Measurements from ENCODE around the gene SCAI.

SCAI gene

GRCh38 chr9:124980431-124980830 lies 162.9 kb downstream of the SCAI start:
- no peak for TF ChIP-seq FOXM1 (IDR thresholded peaks at IDR 0.05; ENCODE audit: borderline replicate concordance, low read depth)
- no peak for TF ChIP-seq EP300 (IDR thresholded peaks at IDR 0.05; ENCODE audit: borderline replicate concordance)
- no peak for TF ChIP-seq CEBPB (IDR thresholded peaks at IDR 0.05)

- TF ChIP-seq TCF12 (IDR thresholded peaks at IDR 0.05; ENCODE audit: low read depth), result no peak
- TF ChIP-seq CREB1 (IDR thresholded peaks at IDR 0.05; ENCODE audit: low read depth), result no peak
- TF ChIP-seq YY1 (IDR thresholded peaks at IDR 0.05; ENCODE audit: low read depth), result no peak
- TF ChIP-seq ZBTB7A (IDR thresholded peaks at IDR 0.05; ENCODE audit: low read depth), result no peak
- TF ChIP-seq RAD21 (IDR thresholded peaks at IDR 0.05; ENCODE audit: low read depth), result no peak
These were observed 168.2 kb downstream of the SCAI start for GRCh38 chr9:124975131-124975530.

- TF ChIP-seq USF1 (IDR thresholded peaks at IDR 0.05) (no peak), ZBTB7A (IDR thresholded peaks at IDR 0.05; ENCODE audit: low read depth) (no peak), TEAD4 (IDR thresholded peaks at IDR 0.05) (no peak), FOXM1 (IDR thresholded peaks at IDR 0.05; ENCODE audit: borderline replicate concordance, low read depth) (no peak), EGR1 (IDR thresholded peaks at IDR 0.05) (no peak), CEBPB (IDR thresholded peaks at IDR 0.05) (no peak), TAF1 (IDR thresholded peaks at IDR 0.05; ENCODE audit: low read depth) (no peak), CREB1 (IDR thresholded peaks at IDR 0.05; ENCODE audit: low read depth) (no peak), RAD21 (IDR thresholded peaks at IDR 0.05; ENCODE audit: low read depth) (no peak), EP300 (IDR thresholded peaks at IDR 0.05; ENCODE audit: borderline replicate concordance) (no peak), TCF12 (IDR thresholded peaks at IDR 0.05; ENCODE audit: low read depth) (no peak), YY1 (IDR thresholded peaks at IDR 0.05; ENCODE audit: low read depth) (no peak), REST (IDR thresholded peaks at IDR 0.05; ENCODE audit: low read depth) (no peak), NFIC (IDR thresholded peaks at IDR 0.05) (no peak), MAX (IDR thresholded peaks at IDR 0.05) (no peak)
These were observed 169.5 kb downstream of the SCAI start for GRCh38 chr9:124973807-124974206.

GRCh38 chr9:124972241-124972770 lies 171.0 kb downstream of the SCAI start:
- TF ChIP-seq TCF12 (IDR thresholded peaks at IDR 0.05; ENCODE audit: low read depth) (no peak), RAD21 (IDR thresholded peaks at IDR 0.05; ENCODE audit: low read depth) (no peak), EGR1 (IDR thresholded peaks at IDR 0.05) (no peak), NFIC (IDR thresholded peaks at IDR 0.05) (no peak), TEAD4 (IDR thresholded peaks at IDR 0.05) (no peak), ZBTB7A (IDR thresholded peaks at IDR 0.05; ENCODE audit: low read depth) (no peak), MAX (IDR thresholded peaks at IDR 0.05) (no peak)

- TF ChIP-seq ZBTB7A (IDR thresholded peaks at IDR 0.05; ENCODE audit: low read depth), result no peak
- TF ChIP-seq FOXM1 (IDR thresholded peaks at IDR 0.05; ENCODE audit: borderline replicate concordance, low read depth), result no peak
- TF ChIP-seq USF1 (IDR thresholded peaks at IDR 0.05), result no peak
- no peak for TF ChIP-seq REST (IDR thresholded peaks at IDR 0.05; ENCODE audit: low read depth)
- no peak for TF ChIP-seq MAX (IDR thresholded peaks at IDR 0.05)
- no peak for TF ChIP-seq NFIC (IDR thresholded peaks at IDR 0.05)
These were observed 173.9 kb downstream of the SCAI start for GRCh38 chr9:124969401-124969800.

- TF ChIP-seq EGR1 (IDR thresholded peaks at IDR 0.05) (no peak), REST (IDR thresholded peaks at IDR 0.05; ENCODE audit: low read depth) (no peak), TAF1 (IDR thresholded peaks at IDR 0.05; ENCODE audit: low read depth) (no peak), CREB1 (IDR thresholded peaks at IDR 0.05; ENCODE audit: low read depth) (no peak), USF1 (IDR thresholded peaks at IDR 0.05) (no peak), FOXM1 (IDR thresholded peaks at IDR 0.05; ENCODE audit: borderline replicate concordance, low read depth) (no peak), EP300 (IDR thresholded peaks at IDR 0.05; ENCODE audit: borderline replicate concordance) (no peak), CEBPB (IDR thresholded peaks at IDR 0.05) (no peak), TEAD4 (IDR thresholded peaks at IDR 0.05) (no peak), YY1 (IDR thresholded peaks at IDR 0.05; ENCODE audit: low read depth) (no peak), RAD21 (IDR thresholded peaks at IDR 0.05; ENCODE audit: low read depth) (no peak), MAX (IDR thresholded peaks at IDR 0.05) (no peak), NFIC (IDR thresholded peaks at IDR 0.05) (no peak), TCF12 (IDR thresholded peaks at IDR 0.05; ENCODE audit: low read depth) (no peak), ZBTB7A (IDR thresholded peaks at IDR 0.05; ENCODE audit: low read depth) (no peak)
These were observed 175.1 kb downstream of the SCAI start for GRCh38 chr9:124968238-124968637.

All from Ishikawa (cell line).